ENCODE measurements around the gene FOXD4L6. TPM values are rescaled to one million over a fixed set of nuclear protein-coding genes. Genes with fewer than 3 reads are reported as not detected.
"Not testable (repeated sequence)": the region's sequence is repeated elsewhere in the genome, so short reads cannot be mapped to it uniquely, and the experiment has no call there.

Gene FOXD4L6
- polyA plus RNA-seq (ENCODE audit: insufficient read length in 3 of 3), result not detected
- long read RNA-seq, donor 1, result 0 reads
- long read RNA-seq, donor 2, result 0 reads
- long read RNA-seq, donor 3, result 0 reads
- long read RNA-seq, donor 4, result 0 reads
- long read RNA-seq, donor 5, result 0 reads
- long read RNA-seq, donor 6, result 0 reads
- long read RNA-seq, donor 7, result 0 reads
- long read RNA-seq, donor 8, result 0 reads
- long read RNA-seq, donor 9, result 0 reads
- long read RNA-seq, donor 10, partial matches to known transcripts, result 0 of 1 reads
- long read RNA-seq, donor 10, other reads (novel, unspliced or antisense), result 0 of 1 reads
- long read RNA-seq, donor 11, result 0 reads
- long read RNA-seq, donor 12, result 0 reads
- long read RNA-seq, donor 13, result 0 reads
- long read RNA-seq, donor 14, result 0 reads
- long read RNA-seq, donor 15, result 0 reads
- long read RNA-seq, donor 16, result 0 reads

- not testable (repeated sequence) for DNase-seq (ENCODE audit: extremely low read depth in 1 of 11, low read depth in 9 of 11, low spot score in 4 of 11)
These were observed at the start of gene FOXD4L6 for GRCh38 chr9:41128581-41128980. Gene FOXD4L6 (minus strand): TSS chr9:41128681. CDS start chr9:41128383, 298 bp downstream.

- DNase-seq (ENCODE audit: extremely low read depth in 1 of 11, low read depth in 9 of 11, low spot score in 4 of 11), result not testable (repeated sequence)
These were observed 46.5 kb upstream of the FOXD4L6 start for GRCh38 chr9:41174994-41175393.

GRCh38 chr9:41150116-41150515 lies 21.6 kb upstream of the FOXD4L6 start:
- DNase-seq (ENCODE audit: extremely low read depth in 1 of 11, low read depth in 9 of 11, low spot score in 4 of 11), result not testable (repeated sequence)

GRCh38 chr9:41141878-41142277 lies 13.4 kb upstream of the FOXD4L6 start:
- not testable (repeated sequence) for DNase-seq (ENCODE audit: extremely low read depth in 1 of 11, low read depth in 9 of 11, low spot score in 4 of 11)

- DNase-seq (ENCODE audit: extremely low read depth in 1 of 11, low read depth in 9 of 11, low spot score in 4 of 11), result not testable (repeated sequence)
These were observed 1.6 kb downstream of the FOXD4L6 start for GRCh38 chr9:41126746-41127446.

- DNase-seq (ENCODE audit: extremely low read depth in 1 of 11, low read depth in 9 of 11, low spot score in 4 of 11), result not testable (repeated sequence)
These were observed 2.5 kb downstream of the FOXD4L6 start for GRCh38 chr9:41125936-41126335.

GRCh38 chr9:41125109-41125658 lies 3.3 kb downstream of the FOXD4L6 start:
- DNase-seq (ENCODE audit: extremely low read depth in 1 of 11, low read depth in 9 of 11, low spot score in 4 of 11), result not testable (repeated sequence)

- DNase-seq (ENCODE audit: extremely low read depth in 1 of 11, low read depth in 9 of 11, low spot score in 4 of 11), result not testable (repeated sequence)
These were observed 4.0 kb downstream of the FOXD4L6 start for GRCh38 chr9:41124250-41125108.

- not testable (repeated sequence) for DNase-seq (ENCODE audit: extremely low read depth in 1 of 11, low read depth in 9 of 11, low spot score in 4 of 11)
These were observed 4.7 kb downstream of the FOXD4L6 start for GRCh38 chr9:41123812-41124211.

- not testable (repeated sequence) for DNase-seq (ENCODE audit: extremely low read depth in 1 of 11, low read depth in 9 of 11, low spot score in 4 of 11)
These were observed 5.1 kb downstream of the FOXD4L6 start for GRCh38 chr9:41123396-41123795.

- DNase-seq (ENCODE audit: extremely low read depth in 1 of 11, low read depth in 9 of 11, low spot score in 4 of 11), result not testable (repeated sequence)
These were observed 7.8 kb downstream of the FOXD4L6 start for GRCh38 chr9:41120696-41121095.

- DNase-seq (ENCODE audit: extremely low read depth in 1 of 11, low read depth in 9 of 11, low spot score in 4 of 11), result not testable (repeated sequence)
These were observed 8.8 kb downstream of the FOXD4L6 start for GRCh38 chr9:41119719-41120118.

GRCh38 chr9:41119311-41119710 lies 9.2 kb downstream of the FOXD4L6 start:
- DNase-seq (ENCODE audit: extremely low read depth in 1 of 11, low read depth in 9 of 11, low spot score in 4 of 11), result not testable (repeated sequence)

- not testable (repeated sequence) for DNase-seq (ENCODE audit: extremely low read depth in 1 of 11, low read depth in 9 of 11, low spot score in 4 of 11)
These were observed 15.1 kb downstream of the FOXD4L6 start for GRCh38 chr9:41113348-41113747.

- not testable (repeated sequence) for DNase-seq (ENCODE audit: extremely low read depth in 1 of 11, low read depth in 9 of 11, low spot score in 4 of 11)
These were observed 17.1 kb downstream of the FOXD4L6 start for GRCh38 chr9:41111414-41111813.

GRCh38 chr9:41110913-41111312 lies 17.6 kb downstream of the FOXD4L6 start:
- DNase-seq (ENCODE audit: extremely low read depth in 1 of 11, low read depth in 9 of 11, low spot score in 4 of 11), result not testable (repeated sequence)

- DNase-seq (ENCODE audit: extremely low read depth in 1 of 11, low read depth in 9 of 11, low spot score in 4 of 11), result not testable (repeated sequence)
These were observed 19.2 kb downstream of the FOXD4L6 start for GRCh38 chr9:41109253-41109652.

- DNase-seq (ENCODE audit: extremely low read depth in 1 of 11, low read depth in 9 of 11, low spot score in 4 of 11), result not testable (repeated sequence)
These were observed 19.7 kb downstream of the FOXD4L6 start for GRCh38 chr9:41108816-41109215.
